Activated naive CD8-positive, alpha-beta T cell treated with anti-CD3 and anti-CD28 coated beads for 36 hours (primary cell): ENCODE measurements around the gene MCL1. TPM values are rescaled to one million over a fixed set of nuclear protein-coding genes. Genes with fewer than 3 reads are reported as not detected.
"Not testable (repeated sequence)": the region's sequence is repeated elsewhere in the genome, so short reads cannot be mapped to it uniquely, and the experiment has no call there.

Experiments
- DNase-seq: peaks from one replicate; pipeline ENCODE4 v3.0.0; 2021
- H3K27ac Mint-ChIP-seq: one replicate; pipeline ENCODE4 v1.8.0; 2022; ENCODE audit warnings: mild to moderate bottlenecking, moderate library complexity, mixed read lengths
- H3K27me3 Mint-ChIP-seq: one replicate; pipeline ENCODE4 v1.8.0; 2022; ENCODE audit warnings: mild to moderate bottlenecking, mixed read lengths
- H3K36me3 Mint-ChIP-seq: one replicate; pipeline ENCODE4 v1.8.0; 2021; ENCODE audit warnings: mild to moderate bottlenecking, mixed read lengths
- H3K4me1 Mint-ChIP-seq: one replicate; pipeline ENCODE4 v1.8.0; 2021; ENCODE audit warnings: mixed read lengths
- H3K4me3 Mint-ChIP-seq: one replicate; pipeline ENCODE4 v1.8.0; 2022; ENCODE audit warnings: mild to moderate bottlenecking, moderate library complexity, mixed read lengths
- H3K9me3 Mint-ChIP-seq: one replicate; pipeline ENCODE4 v1.8.0; 2022; ENCODE audit warnings: mixed read lengths
- total RNA-seq, 2 experiments: library from RNA; stranded (reverse); gene quantifications; one replicate each; pipeline ENCODE4 v1.2.3, GENCODE V29; 2021

The MCL1 gene
- total RNA-seq, 2 experiments from 2014 or later, result 209 to 217 TPM

- Mint-ChIP-seq H3K36me3 (peaks cover 29% of the 10 kb centered on the region), H3K4me3 (peak overlapping the region; percentile 74), H3K4me1 (peaks cover 85% of the 10 kb centered on the region), H3K27ac (peak overlapping the region; percentile 98), H3K27me3 (no peaks in the 10 kb centered on the region), H3K9me3 (peaks cover under 1% of the 10 kb centered on the region)
- peak; percentile 70 for DNase-seq
Measured at GRCh38 chr1:150567341-150567716, 12.1 kb downstream of the MCL1 start.

- peak overlapping the region; percentile 74 for H3K4me3 Mint-ChIP-seq
Measured at GRCh38 chr1:150566589-150567340, 12.6 kb downstream of the MCL1 start.

GRCh38 chr1:150565240-150565991 lies 14.0 kb downstream of the MCL1 start:
- H3K4me3 Mint-ChIP-seq, H3K9me3 Mint-ChIP-seq, DNase-seq, H3K27me3 Mint-ChIP-seq: not testable (repeated sequence)
- peaks cover 10% of the 10 kb centered on the region for H3K36me3 Mint-ChIP-seq
- peak overlapping the region; percentile 100 for H3K27ac Mint-ChIP-seq
- peaks cover 80% of the 10 kb centered on the region for H3K4me1 Mint-ChIP-seq

More at GRCh38 chr1:150566589-150567340, 12.6 kb downstream of the MCL1 start:
- no peak for DNase-seq
- H3K4me1 Mint-ChIP-seq, result peaks cover 82% of the 10 kb centered on the region
- no peaks in the 10 kb centered on the region for H3K27me3 Mint-ChIP-seq
- H3K9me3 Mint-ChIP-seq, result no peaks in the 10 kb centered on the region
- H3K36me3 Mint-ChIP-seq, result peaks cover 23% of the 10 kb centered on the region
- H3K27ac Mint-ChIP-seq, result peak overlapping the region; percentile 98

- H3K4me3 Mint-ChIP-seq, result peak overlapping the region; percentile 91
- peaks cover 76% of the 10 kb centered on the region for H3K4me1 Mint-ChIP-seq
- H3K27me3 Mint-ChIP-seq, result no peaks in the 10 kb centered on the region
- peaks cover 3% of the 10 kb centered on the region for H3K36me3 Mint-ChIP-seq
- H3K27ac Mint-ChIP-seq, result peak overlapping the region; percentile 100
- no peaks in the 10 kb centered on the region for H3K9me3 Mint-ChIP-seq
- DNase-seq, result no peak
Measured at GRCh38 chr1:150564051-150564991, 15.1 kb downstream of the MCL1 start.

- Mint-ChIP-seq H3K9me3 (no peaks in the 10 kb centered on the region), H3K27ac (peak overlapping the region; percentile 100), H3K4me3 (peak overlapping the region; percentile 91), H3K27me3 (no peaks in the 10 kb centered on the region), H3K36me3 (peaks cover 2% of the 10 kb centered on the region), H3K4me1 (peaks cover 68% of the 10 kb centered on the region)
- no peak for DNase-seq
Measured at GRCh38 chr1:150563340-150564038, 15.9 kb downstream of the MCL1 start.

- Mint-ChIP-seq H3K9me3 (no peaks in the 10 kb centered on the region), H3K36me3 (peaks cover 2% of the 10 kb centered on the region), H3K27ac (peak overlapping the region; percentile 100), H3K4me3 (peak overlapping the region; percentile 91), H3K4me1 (peaks cover 60% of the 10 kb centered on the region), H3K27me3 (no peaks in the 10 kb centered on the region)
- DNase-seq, result peak; percentile 83
Measured at GRCh38 chr1:150562446-150563339, 16.7 kb downstream of the MCL1 start.

- Mint-ChIP-seq H3K27me3 (no peaks in the 10 kb centered on the region), H3K9me3 (no peaks in the 10 kb centered on the region), H3K4me1 (peaks cover 53% of the 10 kb centered on the region), H3K36me3 (no peaks in the 10 kb centered on the region), H3K4me3 (peak overlapping the region; percentile 91), H3K27ac (peak overlapping the region; percentile 100)
- DNase-seq, result peak; percentile 92
Measured at GRCh38 chr1:150561974-150562445, 17.4 kb downstream of the MCL1 start.

GRCh38 chr1:150561254-150561973 lies 18.0 kb downstream of the MCL1 start:
- Mint-ChIP-seq H3K4me3 (peak overlapping the region; percentile 91), H3K9me3 (no peaks in the 10 kb centered on the region), H3K27me3 (no peaks in the 10 kb centered on the region), H3K36me3 (no peaks in the 10 kb centered on the region), H3K4me1 (peaks cover 47% of the 10 kb centered on the region), H3K27ac (peak overlapping the region; percentile 100)
- peak; percentile 72 for DNase-seq

GRCh38 chr1:150560576-150561253 lies 18.7 kb downstream of the MCL1 start:
- H3K27me3 Mint-ChIP-seq, result no peaks in the 10 kb centered on the region
- no peaks in the 10 kb centered on the region for H3K9me3 Mint-ChIP-seq
- peak; percentile 88 for DNase-seq
- H3K4me1 Mint-ChIP-seq, result peaks cover 41% of the 10 kb centered on the region
- no peaks in the 10 kb centered on the region for H3K36me3 Mint-ChIP-seq
- peak overlapping the region; percentile 100 for H3K27ac Mint-ChIP-seq
- H3K4me3 Mint-ChIP-seq, result peak overlapping the region; percentile 91

GRCh38 chr1:150560011-150560438 lies 19.4 kb downstream of the MCL1 start:
- no peaks in the 10 kb centered on the region for H3K9me3 Mint-ChIP-seq
- H3K27ac Mint-ChIP-seq, result peak overlapping the region; percentile 75
- no peaks in the 10 kb centered on the region for H3K27me3 Mint-ChIP-seq
- H3K36me3 Mint-ChIP-seq, result no peaks in the 10 kb centered on the region
- DNase-seq, result peak; percentile 75
- peaks cover 38% of the 10 kb centered on the region for H3K4me1 Mint-ChIP-seq
- peak overlapping the region; percentile 91 for H3K4me3 Mint-ChIP-seq

GRCh38 chr1:150559656-150560010 lies 19.8 kb downstream of the MCL1 start:
- Mint-ChIP-seq H3K9me3 (no peaks in the 10 kb centered on the region), H3K27me3 (no peaks in the 10 kb centered on the region), H3K36me3 (no peaks in the 10 kb centered on the region), H3K4me1 (peaks cover 35% of the 10 kb centered on the region), H3K27ac (peak overlapping the region; percentile 75), H3K4me3 (no peak overlapping the region)
- DNase-seq, result no peak

- Mint-ChIP-seq H3K36me3 (no peaks in the 10 kb centered on the region), H3K4me3 (no peak overlapping the region)
- no peak for DNase-seq
Measured at GRCh38 chr1:150558761-150559655, 20.4 kb downstream of the MCL1 start.

More at GRCh38 chr1:150558761-150559655, 20.4 kb downstream of the MCL1 start:
- H3K27ac Mint-ChIP-seq, result no peak overlapping the region
- no peaks in the 10 kb centered on the region for H3K9me3 Mint-ChIP-seq
- H3K27me3 Mint-ChIP-seq, result no peaks in the 10 kb centered on the region
- H3K4me1 Mint-ChIP-seq, result peaks cover 32% of the 10 kb centered on the region
